SU-DHL-6 (cell line): ENCODE measurements around the gene WWOX.

ENCODE experiments used
- H2AFZ ChIP-seq: fragments of 200-600 bp; sonication (generic); 2 replicates; pipeline ENCODE4 v1.6.1; 2014; ENCODE audit warnings: low read depth, mild to moderate bottlenecking, moderate library complexity, mixed read lengths, antibody characterized with exemption, low read length; ENCODE audit not compliant: severe bottlenecking
- H3F3A ChIP-seq: fragments of 200-600 bp; shearing (Covaris generic); 2 replicates; pipeline ENCODE4 v1.6.0; 2016; ENCODE audit warnings: antibody characterized with exemption, mild to moderate bottlenecking; ENCODE audit not compliant: insufficient read depth
- H3K27ac ChIP-seq: fragments of 200-600 bp; sonication (generic); 2 replicates; pipeline ENCODE4 v1.5.1; 2016; ENCODE audit warnings: low read depth, mild to moderate bottlenecking, low read length, moderate library complexity, mixed read lengths
- H3K27me3 ChIP-seq: fragments of 200-600 bp; sonication (generic), shearing (Covaris generic); 2 replicates; pipeline ENCODE4 v1.6.0; 2014; ENCODE audit warnings: mild to moderate bottlenecking, low read length
- H3K36me3 ChIP-seq: fragments of 200-600 bp; sonication (generic); 2 replicates; pipeline ENCODE4 v1.6.1; 2014; ENCODE audit warnings: mild to moderate bottlenecking, low read length, mixed read lengths
- H3K4me2 ChIP-seq: fragments of 300-600, 200-600 bp; shearing (Covaris generic), sonication (generic); 2 replicates; pipeline ENCODE4 v1.6.0; 2014; ENCODE audit warnings: low read length, low read depth, mild to moderate bottlenecking; ENCODE audit not compliant: poor library complexity, severe bottlenecking
- H3K4me3 ChIP-seq: fragments of 200-600 bp; sonication (generic); 2 replicates; pipeline ENCODE4 v1.5.1; 2014; ENCODE audit warnings: antibody characterized with exemption, low read length, mild to moderate bottlenecking, mixed read lengths; ENCODE audit not compliant: insufficient read depth, poor library complexity, severe bottlenecking
- H3K79me2 ChIP-seq: fragments of 200-600 bp; sonication (generic); 2 replicates; pipeline ENCODE4 v1.6.1; 2014; ENCODE audit warnings: mild to moderate bottlenecking, low read length, moderate library complexity; ENCODE audit not compliant: insufficient read depth
- H3K9ac ChIP-seq: fragments of 200-600 bp; sonication (generic); 2 replicates; pipeline ENCODE4 v1.7.0; 2014; ENCODE audit warnings: mild to moderate bottlenecking, low read length
- H3K9me2 ChIP-seq: fragments of 200-600 bp; sonication (generic); replicated peaks from 2 replicates; pipeline ENCODE4 v1.6.1; 2014; ENCODE audit warnings: low read length; ENCODE audit not compliant: insufficient read depth
- H3K9me3 ChIP-seq: fragments of 200-600 bp; sonication (generic); 2 replicates; pipeline ENCODE4 v1.6.1; 2014; ENCODE audit warnings: low read length, mixed read lengths; ENCODE audit not compliant: insufficient read depth
- H4K20me1 ChIP-seq: fragments of 200-600 bp; sonication (generic); 2 replicates; pipeline ENCODE4 v1.6.1; 2014; ENCODE audit warnings: low read depth, mild to moderate bottlenecking, antibody characterized with exemption, low read length, moderate library complexity, mixed read lengths
- CTCF ChIP-seq: fragments of 200-600 bp; sonication (generic); IDR thresholded peaks from one replicate; pipeline ENCODE4 v1.5.1; 2017; ENCODE audit warnings: antibody characterized with exemption, mild to moderate bottlenecking, low read length, moderate library complexity; ENCODE audit not compliant: insufficient read depth, poor library complexity, severe bottlenecking
- EZH2phosphoT487 ChIP-seq: fragments of 200-600 bp; sonication (generic), shearing (Covaris generic); conservative IDR thresholded peaks from 2 replicates; pipeline ENCODE4 v1.6.1; 2018; ENCODE audit warnings: mild to moderate bottlenecking, antibody characterized with exemption, low read length, moderate library complexity, mixed read lengths

Gene WWOX

DNA sequence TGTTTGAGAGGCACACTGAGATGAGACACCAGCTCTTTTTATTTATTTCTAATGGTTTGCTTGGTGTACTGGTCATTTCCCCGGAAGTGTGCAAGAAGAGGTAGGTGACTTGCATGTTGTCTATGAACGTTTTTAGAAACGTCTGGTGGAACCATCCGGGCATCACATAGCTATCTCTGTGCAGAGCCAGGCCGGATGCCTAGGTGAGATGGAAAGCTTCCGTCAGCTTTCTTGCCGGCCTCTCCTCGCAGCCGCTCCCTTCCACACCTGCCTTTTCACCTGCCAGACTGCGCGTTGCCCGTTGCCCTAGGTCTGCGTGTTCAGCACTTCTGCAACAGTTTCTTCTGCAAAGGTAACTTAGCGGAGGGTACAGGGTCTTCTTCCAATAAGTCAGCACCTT lies 416.0 kb downstream of the WWOX start:
- Histone ChIP-seq H3K9me3 (no peaks in the 10 kb centered on the region), H2AFZ (no peak overlapping the region), H3K27ac (no peak overlapping the region), H3K9me2 (no peaks in the 10 kb centered on the region), H3K27me3 (no peaks in the 10 kb centered on the region), H3K4me3 (no peak overlapping the region), H3F3A (no peaks in the 10 kb centered on the region), H3K9ac (no peak overlapping the region), H3K79me2 (no peaks in the 10 kb centered on the region), H3K36me3 (no peaks in the 10 kb centered on the region), H3K4me2 (no peak overlapping the region), H4K20me1 (no peaks in the 10 kb centered on the region)
- TF ChIP-seq CTCF (no peak), EZH2phosphoT487 (no peak)

DNA sequence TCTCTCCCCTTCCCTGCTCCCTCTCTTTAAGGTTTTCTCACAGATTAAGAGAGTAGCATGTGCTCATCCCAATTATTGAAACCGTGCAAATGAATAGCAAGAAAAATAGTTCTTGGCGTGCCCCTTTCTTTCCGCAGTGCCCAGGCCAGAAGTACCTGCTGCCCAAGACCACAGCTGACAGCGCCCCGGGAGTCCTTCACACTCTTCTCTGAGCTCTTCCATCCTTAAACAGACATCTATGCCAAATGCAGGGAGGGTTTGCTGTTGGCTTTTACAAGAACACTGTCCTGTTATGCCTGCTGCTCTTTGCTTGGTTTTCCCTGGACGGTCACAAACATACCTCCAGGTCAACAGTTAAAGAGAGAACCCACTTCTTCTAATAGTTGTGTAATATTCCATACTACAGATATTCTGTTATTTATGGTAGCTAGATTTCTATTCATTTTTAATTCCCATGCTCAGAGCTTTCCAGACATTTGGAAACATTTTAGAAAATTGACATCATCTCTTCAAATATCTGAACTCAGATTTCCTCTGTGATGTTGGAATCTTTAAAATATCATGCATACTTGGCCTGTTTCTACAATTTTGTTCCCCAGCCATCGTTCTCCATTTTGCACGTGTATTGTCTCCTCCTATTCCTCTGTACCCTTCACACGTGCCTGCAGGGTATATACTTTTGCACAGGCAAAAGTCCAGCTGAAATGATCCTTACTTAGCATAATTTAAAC lies 416.7 kb downstream of the WWOX start:
- Histone ChIP-seq H3K79me2 (no peaks in the 10 kb centered on the region), H3F3A (no peaks in the 10 kb centered on the region), H4K20me1 (no peaks in the 10 kb centered on the region), H3K4me2 (no peak overlapping the region), H3K27ac (no peak overlapping the region), H3K4me3 (no peak overlapping the region), H3K27me3 (no peaks in the 10 kb centered on the region), H3K9me2 (no peaks in the 10 kb centered on the region), H2AFZ (no peak overlapping the region), H3K9ac (no peak overlapping the region), H3K36me3 (no peaks in the 10 kb centered on the region), H3K9me3 (no peaks in the 10 kb centered on the region)
- TF ChIP-seq EZH2phosphoT487 (no peak), CTCF (no peak)

GRCh38 chr16:78519896-78520295 lies 420.4 kb downstream of the WWOX start:
- Histone ChIP-seq H2AFZ (no peak overlapping the region), H3K9me3 (no peaks in the 10 kb centered on the region), H3K4me2 (no peak overlapping the region), H3K9ac (no peak overlapping the region), H3K9me2 (no peaks in the 10 kb centered on the region), H3K27me3 (no peaks in the 10 kb centered on the region), H3K36me3 (no peaks in the 10 kb centered on the region), H3K27ac (no peak overlapping the region), H4K20me1 (no peaks in the 10 kb centered on the region), H3K79me2 (no peaks in the 10 kb centered on the region), H3F3A (no peaks in the 10 kb centered on the region), H3K4me3 (no peak overlapping the region)
- TF ChIP-seq EZH2phosphoT487: no peak
- no peak for TF ChIP-seq CTCF
